ENCODE results near the gene GPR17.

GPR17 gene

GRCh38 chr2:127654838-127655175, 8.9 kb downstream of the GPR17 start:
- no peak for DNase-seq (ENCODE audit: low read depth)

- no peak for DNase-seq (ENCODE audit: low read depth)
Measured at GRCh38 chr2:127655209-127656073, 9.5 kb downstream of the GPR17 start.

GRCh38 chr2:127656569-127657231, 10.7 kb downstream of the GPR17 start:
- no peak for DNase-seq (ENCODE audit: low read depth)

- no peak for DNase-seq (ENCODE audit: low read depth)
Measured at GRCh38 chr2:127657232-127657595, 11.3 kb downstream of the GPR17 start.

- no peak for DNase-seq (ENCODE audit: low read depth)
Measured at GRCh38 chr2:127658146-127658545, 12.2 kb downstream of the GPR17 start.

GRCh38 chr2:127658641-127659407, 12.9 kb downstream of the GPR17 start:
- DNase-seq (ENCODE audit: low read depth), result no peak

- DNase-seq (ENCODE audit: low read depth), result no peak
Measured at GRCh38 chr2:127659408-127660290, 13.7 kb downstream of the GPR17 start.

- DNase-seq (ENCODE audit: low read depth), result no peak
Measured at GRCh38 chr2:127660291-127660578, 14.3 kb downstream of the GPR17 start.

GRCh38 chr2:127661072-127661649, 15.2 kb downstream of the GPR17 start:
- no peak for DNase-seq (ENCODE audit: low read depth)

GRCh38 chr2:127661949-127662510, 16.1 kb downstream of the GPR17 start:
- no peak for DNase-seq (ENCODE audit: low read depth)

GRCh38 chr2:127662937-127663565, 17.1 kb downstream of the GPR17 start:
- DNase-seq (ENCODE audit: low read depth), result no peak

GRCh38 chr2:127663566-127664064, 17.7 kb downstream of the GPR17 start:
- DNase-seq (ENCODE audit: low read depth), result no peak

GRCh38 chr2:127664065-127664894, 18.3 kb downstream of the GPR17 start:
- DNase-seq (ENCODE audit: low read depth), result no peak

GRCh38 chr2:127664895-127665225, 18.9 kb downstream of the GPR17 start:
- DNase-seq (ENCODE audit: low read depth), result no peak

GRCh38 chr2:127665267-127665893, 19.4 kb downstream of the GPR17 start:
- DNase-seq (ENCODE audit: low read depth), result no peak

- DNase-seq (ENCODE audit: low read depth), result no peak
Measured at GRCh38 chr2:127669056-127669455, 23.1 kb downstream of the GPR17 start.

- DNase-seq (ENCODE audit: low read depth), result no peak
Measured at GRCh38 chr2:127670055-127670956, 24.4 kb downstream of the GPR17 start.

GRCh38 chr2:127670957-127671290, 25.0 kb downstream of the GPR17 start:
- DNase-seq (ENCODE audit: low read depth), result no peak
